Measurements from ENCODE around the gene KNDC1.
"Not testable (repeated sequence)": the region's sequence is repeated elsewhere in the genome, so short reads cannot be mapped to it uniquely, and the experiment has no call there.

KNDC1 gene

GRCh38 chr10:133141144-133141957 is 18.7 kb upstream of the KNDC1 start:
- peak; percentile 50 for DNase-seq

- DNase-seq: no peak
Observed at GRCh38 chr10:133141958-133142340, 18.1 kb upstream of the KNDC1 start.

- peak; percentile 47 for DNase-seq
Observed at GRCh38 chr10:133142523-133143199, 17.4 kb upstream of the KNDC1 start.

GRCh38 chr10:133143200-133143533 is 16.9 kb upstream of the KNDC1 start:
- peak; percentile 49 for DNase-seq

- peak; percentile 48 for DNase-seq
Observed at GRCh38 chr10:133143546-133143945, 16.5 kb upstream of the KNDC1 start.

- DNase-seq: no peak
Observed at GRCh38 chr10:133144771-133145170, 15.2 kb upstream of the KNDC1 start.

- no peak for DNase-seq
Observed at GRCh38 chr10:133150226-133150625, 9.8 kb upstream of the KNDC1 start.

- DNase-seq: no peak
Observed at GRCh38 chr10:133150656-133151055, 9.4 kb upstream of the KNDC1 start.

- not testable (repeated sequence) for DNase-seq
Observed at GRCh38 chr10:133151071-133151470, 8.9 kb upstream of the KNDC1 start.

GRCh38 chr10:133151543-133151972 is 8.5 kb upstream of the KNDC1 start:
- no peak for DNase-seq

- DNase-seq: no peak
Observed at GRCh38 chr10:133154411-133154810, 5.6 kb upstream of the KNDC1 start.

GRCh38 chr10:133154996-133155778 is 4.8 kb upstream of the KNDC1 start:
- no peak for DNase-seq

- DNase-seq: no peak
Observed at GRCh38 chr10:133156674-133157579, 3.1 kb upstream of the KNDC1 start.

GRCh38 chr10:133157662-133158436 is 2.2 kb upstream of the KNDC1 start:
- peak; percentile 43 for DNase-seq

- DNase-seq: no peak
Observed at GRCh38 chr10:133158437-133158755, 1.6 kb upstream of the KNDC1 start.

GRCh38 chr10:133158756-133159610 is 1.0 kb upstream of the KNDC1 start:
- peak; percentile 53 for DNase-seq

- DNase-seq: no peak
Observed at GRCh38 chr10:133159611-133159949, 439 bp upstream of the KNDC1 start.

- no peak for DNase-seq
Observed at GRCh38 chr10:133160826-133161471, 930 bp downstream of the KNDC1 start.

GRCh38 chr10:133161486-133162109 is 1.6 kb downstream of the KNDC1 start:
- peak; percentile 42 for DNase-seq

Data from activated CD8-positive, alpha-beta memory T cell treated with anti-CD3 and anti-CD28 coated beads for 24 hours (primary cell).